IgD-negative memory B cell (primary cell): Measurements from ENCODE around the gene RCAN1. TPM values are rescaled to one million over a fixed set of nuclear protein-coding genes. Genes with fewer than 3 reads are reported as not detected.
A peak's percentile ranks its signal among the peaks of the same experiment; 100 is the strongest.

ENCODE experiments used
- H3K27ac Mint-ChIP-seq, 3 donors: one replicate each; pipeline ENCODE4 v1.8.0; 2020 to 2022; ENCODE audit warnings: mild to moderate bottlenecking in 3 of 3, mixed read lengths in 3 of 3, moderate library complexity in 1 of 3
- H3K27me3 Mint-ChIP-seq: one replicate; pipeline ENCODE4 v1.8.0; 2021; ENCODE audit warnings: mixed read lengths
- H3K36me3 Mint-ChIP-seq: one replicate; pipeline ENCODE4 v1.8.0; 2020; ENCODE audit warnings: mild to moderate bottlenecking, mixed read lengths
- H3K4me1 Mint-ChIP-seq, 3 donors: one replicate each; pipeline ENCODE4 v1.8.0; 2020 to 2022; ENCODE audit warnings: mixed read lengths in 3 of 3, mild to moderate bottlenecking in 1 of 3
- H3K4me3 Mint-ChIP-seq, 4 donors: one replicate each; pipeline ENCODE4 v1.8.0; 2020 to 2022; ENCODE audit warnings: mild to moderate bottlenecking in 4 of 4, mixed read lengths in 4 of 4, moderate library complexity in 3 of 4
- H3K9me3 Mint-ChIP-seq, 3 donors: one replicate each; pipeline ENCODE4 v1.8.0; 2020 to 2021; ENCODE audit warnings: mixed read lengths in 3 of 3, mild to moderate bottlenecking in 1 of 3
- polyA plus RNA-seq: library from polyadenylated mRNA; unstranded; fragments of 300-500 nt; fragmentation: Illumina TruSeq; gene quantifications from one replicate; pipeline ENCODE4 v1.2.3, GENCODE V29; 2021

RCAN1 gene
- polyA plus RNA-seq, 1 donor from 2014 or later = 6.3 TPM

DNA sequence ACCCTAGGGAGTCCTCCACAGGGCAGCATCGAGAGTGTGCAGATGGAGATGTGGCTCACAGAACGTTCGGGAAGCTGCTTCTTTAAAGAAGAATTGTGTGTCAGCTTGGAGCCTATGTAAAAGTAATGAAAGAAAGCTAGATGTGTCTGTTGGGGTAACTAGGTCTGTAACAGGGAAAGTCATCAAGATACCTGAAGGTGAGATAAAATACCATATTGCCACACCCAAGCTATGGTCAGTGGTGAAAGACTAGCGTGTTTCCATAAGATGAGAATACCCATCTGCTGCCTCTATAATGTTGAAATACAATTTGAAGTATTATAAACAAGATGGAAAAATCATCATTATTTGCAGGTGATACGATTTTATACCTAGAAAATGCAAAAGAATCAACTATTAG lies 17.5 kb downstream of the RCAN1 start:
- peaks cover 2% of the 10 kb centered on the region for H3K36me3 Mint-ChIP-seq
- no peaks in the 10 kb centered on the region for H3K9me3 Mint-ChIP-seq
- no peak overlapping the region for H3K4me3 Mint-ChIP-seq
- peaks cover 3% of the 10 kb centered on the region for H3K27me3 Mint-ChIP-seq
- no peak overlapping the region for H3K27ac Mint-ChIP-seq
- no peaks in the 10 kb centered on the region for H3K4me1 Mint-ChIP-seq

DNA sequence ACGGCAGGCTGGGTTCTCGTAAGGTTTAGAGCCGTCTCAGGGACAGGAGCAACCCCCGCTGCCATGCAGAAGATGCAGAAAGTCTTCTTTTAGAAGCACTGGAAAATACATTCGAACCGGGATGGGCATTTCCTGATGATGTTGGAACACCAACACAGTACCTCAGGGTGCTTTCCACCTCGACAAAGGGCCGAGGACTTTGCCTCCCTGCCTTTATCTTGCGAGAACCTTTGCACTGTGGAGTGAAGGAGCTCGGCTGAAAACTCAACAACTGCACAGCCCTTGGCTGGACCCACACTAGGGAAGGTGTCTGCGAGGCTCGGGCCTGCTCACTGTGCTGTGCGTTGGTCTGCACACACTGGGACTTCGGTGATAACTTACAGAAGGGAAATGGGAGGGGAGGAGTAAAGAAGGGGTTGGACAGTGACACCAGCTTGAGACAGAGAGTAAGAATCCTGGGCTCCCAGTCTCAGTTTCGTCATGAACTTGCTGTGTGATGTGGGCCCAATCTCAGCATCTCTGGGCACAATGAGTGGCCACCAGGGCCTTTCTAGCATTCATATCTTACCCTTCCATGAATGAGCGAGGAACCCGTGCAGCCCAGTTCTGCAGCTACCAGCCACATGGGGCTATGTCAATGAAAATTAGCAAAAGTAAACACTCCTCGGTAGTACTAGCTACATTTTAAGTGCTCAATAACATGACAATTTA lies 18.2 kb downstream of the RCAN1 start:
- Mint-ChIP-seq H3K27me3 (peaks cover 3% of the 10 kb centered on the region), H3K4me3 (no peak overlapping the region), H3K27ac (no peak overlapping the region), H3K36me3 (peaks cover 2% of the 10 kb centered on the region), H3K9me3 (no peaks in the 10 kb centered on the region), H3K4me1 (no peaks in the 10 kb centered on the region)

GRCh38 chr21:34595457-34595856 lies 19.5 kb downstream of the RCAN1 start:
- Mint-ChIP-seq H3K4me3 (no peak overlapping the region), H3K9me3 (no peaks in the 10 kb centered on the region), H3K4me1 (no peaks in the 10 kb centered on the region), H3K27ac (no peak overlapping the region), H3K27me3 (peaks cover 3% of the 10 kb centered on the region), H3K36me3 (peaks cover 4% of the 10 kb centered on the region)

DNA sequence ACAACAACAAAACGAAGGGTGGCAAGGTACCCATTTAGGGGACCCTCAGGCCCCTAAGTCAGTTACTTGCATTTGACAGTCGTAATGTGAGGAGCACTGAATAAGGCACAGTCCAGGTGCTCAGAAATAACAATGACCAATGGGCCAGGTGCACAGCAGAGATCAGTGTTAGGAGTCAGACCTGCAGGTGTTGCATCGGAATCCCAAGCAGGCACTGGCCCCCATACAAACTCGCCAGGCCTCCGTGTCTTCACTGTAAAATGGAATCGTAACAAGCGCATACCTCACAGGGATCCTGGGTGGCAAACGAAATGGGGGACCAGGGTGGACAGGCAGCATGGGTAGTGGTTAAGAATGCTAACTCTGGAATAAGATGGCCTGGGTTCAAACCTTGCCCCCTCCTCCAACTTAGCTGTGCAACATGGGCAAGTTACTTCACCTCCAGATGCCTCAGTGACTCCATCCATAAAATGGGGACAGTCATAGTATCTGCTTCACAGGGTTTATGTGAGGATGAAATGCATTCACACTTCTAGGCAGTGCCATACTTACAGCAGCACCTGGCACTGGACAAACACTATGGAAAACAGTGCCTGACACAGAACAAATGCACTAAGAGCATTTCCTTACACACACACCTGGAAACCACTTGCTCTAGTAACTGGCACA lies 20.2 kb downstream of the RCAN1 start:
- no peaks in the 10 kb centered on the region for H3K9me3 Mint-ChIP-seq
- peaks cover 0 to 3% (median 0%) of the 10 kb centered on the region in 3 donors for H3K4me1 Mint-ChIP-seq
- H3K36me3 Mint-ChIP-seq = peaks cover 4% of the 10 kb centered on the region
- peak overlapping the region in 1 of 4 donors; percentile 39 for H3K4me3 Mint-ChIP-seq
- H3K27me3 Mint-ChIP-seq = peaks cover 2% of the 10 kb centered on the region
- no peak overlapping the region for H3K27ac Mint-ChIP-seq

GRCh38 chr21:34593954-34594531 lies 20.9 kb downstream of the RCAN1 start:
- Mint-ChIP-seq H3K4me1 (peaks cover 0 to 3% (median 0%) of the 10 kb centered on the region in 3 donors), H3K27me3 (peaks cover 2% of the 10 kb centered on the region), H3K4me3 (no peak overlapping the region), H3K27ac (no peak overlapping the region), H3K36me3 (peaks cover 4% of the 10 kb centered on the region), H3K9me3 (no peaks in the 10 kb centered on the region)

GRCh38 chr21:34593423-34593822 lies 21.5 kb downstream of the RCAN1 start:
- Mint-ChIP-seq H3K4me1 (peaks cover 0 to 3% (median 0%) of the 10 kb centered on the region in 3 donors), H3K27ac (no peak overlapping the region), H3K9me3 (peaks cover 0 to 1% (median 0%) of the 10 kb centered on the region in 3 donors), H3K36me3 (peaks cover 6% of the 10 kb centered on the region), H3K27me3 (peaks cover 2% of the 10 kb centered on the region), H3K4me3 (no peak overlapping the region)

DNA sequence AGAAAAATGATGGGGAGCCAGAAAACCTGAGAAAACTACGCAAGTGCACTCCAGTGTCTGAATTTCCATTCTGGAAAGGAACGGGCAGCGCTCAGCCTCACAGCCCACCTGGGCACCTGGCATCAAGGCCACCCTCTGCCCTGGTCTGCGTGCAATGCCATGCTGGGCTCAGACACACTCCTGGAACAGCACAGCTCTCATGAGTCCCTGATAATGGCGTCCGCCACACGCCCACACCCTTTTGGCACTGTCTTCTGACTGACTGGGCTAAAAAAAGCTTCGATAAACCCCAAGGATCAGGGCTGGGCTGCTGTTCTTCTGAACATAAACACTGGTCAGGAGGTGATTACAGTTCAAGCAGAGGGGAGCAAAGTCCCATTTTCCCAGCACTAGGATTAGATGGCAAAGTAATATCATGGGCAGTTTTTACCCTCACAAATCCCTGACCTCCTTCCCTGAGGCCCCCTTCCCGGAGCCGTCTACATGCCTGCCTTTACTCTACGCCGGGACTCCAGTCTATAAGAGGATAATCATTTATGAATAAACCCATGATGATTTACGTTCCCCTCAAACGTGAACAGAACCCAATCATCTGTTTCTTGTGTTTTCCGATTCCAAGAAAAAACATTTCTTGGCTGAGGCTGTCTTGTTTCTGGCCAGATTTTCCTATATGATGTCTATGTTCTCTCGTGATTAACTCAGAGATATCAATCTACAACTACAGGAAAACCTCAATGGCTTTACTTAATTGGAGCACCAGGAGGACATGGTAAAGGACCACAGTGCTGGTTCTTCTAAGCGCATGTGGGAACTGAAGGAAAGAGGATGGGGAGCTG lies 22.6 kb downstream of the RCAN1 start:
- Mint-ChIP-seq H3K27me3 (peaks cover 2% of the 10 kb centered on the region), H3K27ac (peak overlapping the region in 1 of 3 donors; percentile 41), H3K36me3 (peaks cover 6% of the 10 kb centered on the region), H3K9me3 (peaks cover 0 to 1% (median 0%) of the 10 kb centered on the region in 3 donors), H3K4me1 (peaks cover 0 to 3% (median 0%) of the 10 kb centered on the region in 3 donors), H3K4me3 (no peak overlapping the region)

GRCh38 chr21:34590520-34590919 lies 24.4 kb downstream of the RCAN1 start:
- H3K27ac Mint-ChIP-seq = peak overlapping the region in 1 of 3 donors; percentile 38

DNA sequence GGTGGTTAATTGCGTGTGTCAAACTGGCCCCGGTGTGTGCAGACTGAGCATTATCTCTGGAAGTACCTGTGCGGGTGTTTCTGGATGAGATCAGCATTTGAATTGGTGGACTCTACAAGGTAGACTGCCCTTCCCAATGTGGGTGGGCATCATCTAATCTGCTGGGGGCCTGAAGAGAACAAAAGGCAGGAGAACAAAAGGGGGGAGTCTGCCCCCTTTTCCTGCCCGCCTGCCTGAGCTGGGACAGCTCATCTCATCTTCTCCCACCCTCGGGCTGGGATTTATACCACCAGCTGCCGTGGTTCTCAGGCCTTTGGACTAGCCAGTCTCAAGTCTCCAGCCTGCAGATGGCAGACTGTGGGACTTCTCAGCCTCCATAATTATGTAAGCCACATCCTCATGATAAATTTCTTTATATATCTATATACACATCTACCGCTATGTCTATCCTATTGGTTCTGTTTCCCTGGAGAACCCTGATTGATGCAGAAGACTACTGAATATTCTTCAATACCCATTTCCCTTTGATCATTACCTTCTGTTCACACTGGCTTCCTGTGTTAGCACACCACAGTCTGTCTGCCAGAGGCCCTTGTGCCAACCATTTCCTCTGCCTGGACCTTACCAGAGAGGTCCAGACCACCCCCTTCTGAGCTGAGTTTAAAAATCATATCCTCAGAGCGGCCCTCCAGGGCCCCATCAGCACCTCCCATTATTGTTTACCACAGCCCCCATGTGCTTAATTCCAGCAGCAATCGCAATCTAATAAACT lies 25.2 kb downstream of the RCAN1 start:
- no peak overlapping the region for H3K27ac Mint-ChIP-seq
- H3K4me3 Mint-ChIP-seq = no peak overlapping the region
- peaks cover 6% of the 10 kb centered on the region for H3K36me3 Mint-ChIP-seq
- H3K9me3 Mint-ChIP-seq = peaks cover 0 to 3% (median 1%) of the 10 kb centered on the region in 3 donors
- peaks cover 2% of the 10 kb centered on the region for H3K27me3 Mint-ChIP-seq
- peaks cover 0 to 3% (median 0%) of the 10 kb centered on the region in 3 donors for H3K4me1 Mint-ChIP-seq

More at GRCh38 chr21:34590520-34590919, 24.4 kb downstream of the RCAN1 start:
- Mint-ChIP-seq H3K36me3 (peaks cover 6% of the 10 kb centered on the region), H3K27me3 (peaks cover 2% of the 10 kb centered on the region), H3K4me1 (peaks cover 0 to 3% (median 0%) of the 10 kb centered on the region in 3 donors), H3K4me3 (no peak overlapping the region), H3K9me3 (peaks cover 0 to 3% (median 1%) of the 10 kb centered on the region in 3 donors)

GRCh38 chr21:34583926-34584563 lies 30.9 kb downstream of the RCAN1 start:
- Mint-ChIP-seq H3K4me1 (no peaks in the 10 kb centered on the region), H3K9me3 (peaks cover 0 to 3% (median 1%) of the 10 kb centered on the region in 3 donors), H3K27ac (no peak overlapping the region), H3K36me3 (peaks cover 4% of the 10 kb centered on the region), H3K27me3 (no peaks in the 10 kb centered on the region), H3K4me3 (no peak overlapping the region)

DNA sequence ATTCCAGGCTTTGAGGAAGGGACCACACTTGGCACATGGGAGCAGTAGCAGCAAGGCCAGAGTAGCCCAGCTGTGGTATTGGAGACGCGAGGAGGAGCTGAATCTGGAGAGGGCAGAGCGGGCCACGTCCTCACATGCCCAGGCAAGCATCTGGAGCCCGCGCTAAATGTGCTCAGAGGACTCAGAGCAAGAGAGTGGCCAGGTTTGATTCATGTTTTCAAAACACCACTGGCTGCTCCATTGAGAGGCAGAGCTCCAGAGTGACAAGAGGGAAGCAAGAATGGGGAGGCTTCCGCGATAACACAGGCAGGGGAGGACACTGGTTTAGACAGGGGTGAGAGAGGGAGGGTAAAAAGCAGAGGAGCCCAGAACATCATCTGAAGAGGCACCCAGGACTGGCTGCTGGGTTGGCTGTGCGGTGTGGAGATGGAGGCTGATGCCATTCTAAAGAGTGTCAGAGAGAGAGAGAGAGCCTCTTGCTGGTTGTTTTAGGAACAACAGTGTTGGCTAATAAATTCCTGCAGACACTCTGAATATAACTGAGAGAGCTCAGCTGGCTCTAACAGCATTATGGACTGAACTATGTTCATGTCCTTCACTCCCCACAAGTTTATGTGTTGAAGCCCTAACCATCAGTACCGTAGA lies 32.3 kb downstream of the RCAN1 start:
- no peak overlapping the region for H3K27ac Mint-ChIP-seq
- no peak overlapping the region for H3K4me3 Mint-ChIP-seq
- peaks cover 0 to 3% (median 0%) of the 10 kb centered on the region in 3 donors for H3K9me3 Mint-ChIP-seq
- H3K4me1 Mint-ChIP-seq = no peaks in the 10 kb centered on the region
- H3K36me3 Mint-ChIP-seq = peaks cover 1% of the 10 kb centered on the region
- H3K27me3 Mint-ChIP-seq = no peaks in the 10 kb centered on the region

DNA sequence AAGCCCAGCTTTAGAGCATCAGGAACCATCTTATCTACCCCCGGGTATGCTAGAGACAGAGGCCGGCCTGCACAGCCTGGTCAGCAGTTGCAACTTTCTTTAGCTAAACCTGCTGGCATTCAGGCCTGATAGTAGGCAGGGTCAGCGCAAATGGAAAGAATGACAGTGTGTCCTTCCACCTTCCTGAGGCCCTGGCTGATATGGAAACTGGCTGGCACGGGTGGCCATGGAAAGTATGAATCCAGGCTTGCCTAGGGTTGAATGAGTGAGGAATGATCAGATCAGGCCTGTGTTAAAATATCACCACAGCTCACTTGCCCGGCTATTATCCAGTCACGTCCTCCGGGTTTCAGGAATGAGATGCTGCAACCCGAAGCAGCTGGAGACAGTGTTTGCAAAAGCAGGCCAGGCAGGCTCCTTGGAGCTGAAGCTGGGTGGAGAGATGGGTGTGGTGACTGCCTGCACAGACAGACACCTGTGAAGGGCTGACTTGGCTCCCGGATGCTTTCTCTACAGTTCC lies 34.7 kb downstream of the RCAN1 start:
- Mint-ChIP-seq H3K27me3 (no peaks in the 10 kb centered on the region), H3K4me1 (peaks cover 0 to 1% (median under 1%) of the 10 kb centered on the region in 3 donors), H3K36me3 (peaks cover 2% of the 10 kb centered on the region), H3K9me3 (no peaks in the 10 kb centered on the region), H3K27ac (no peak overlapping the region), H3K4me3 (no peak overlapping the region)

DNA sequence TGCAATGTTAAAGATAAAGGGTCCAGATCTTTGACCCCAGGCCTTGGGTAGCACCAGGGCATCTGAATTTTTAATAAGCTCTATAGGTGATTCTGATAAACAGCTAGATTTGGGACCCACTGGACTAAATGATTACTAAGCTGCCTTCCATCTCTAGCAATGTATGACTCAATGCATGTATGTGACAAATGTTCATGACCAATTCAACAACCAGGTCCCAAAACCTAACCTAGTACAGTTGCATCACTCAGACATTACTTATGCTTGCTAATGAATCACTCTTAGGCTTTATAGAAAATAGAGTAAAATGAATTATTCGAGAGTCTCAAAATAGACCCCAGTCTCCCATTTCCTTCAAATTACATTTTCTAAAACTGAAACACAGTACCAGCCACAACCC lies 35.5 kb downstream of the RCAN1 start:
- peaks cover 0 to 1% (median 1%) of the 10 kb centered on the region in 3 donors for H3K4me1 Mint-ChIP-seq
- no peak overlapping the region for H3K27ac Mint-ChIP-seq
- H3K27me3 Mint-ChIP-seq = no peaks in the 10 kb centered on the region
- peaks cover 2% of the 10 kb centered on the region for H3K36me3 Mint-ChIP-seq
- H3K9me3 Mint-ChIP-seq = no peaks in the 10 kb centered on the region
- no peak overlapping the region for H3K4me3 Mint-ChIP-seq
